NCI-H2029 treated with DMSO at 0.1 percent for 48 hours (cell line): ENCODE results near the gene MPIG6B.
A peak's percentile ranks its signal among the peaks of the same experiment; 100 is the strongest.
"Not testable (repeated sequence)": the region's sequence is repeated elsewhere in the genome, so short reads cannot be mapped to it uniquely, and the experiment has no call there.

Experiments
- DNase-seq: peaks from one replicate; lab custom pipeline; 2025; lab: John Stamatoyannopoulos, UW

MPIG6B gene

GRCh38 chr6:31701666-31702404, 21.3 kb upstream of the MPIG6B start:
- DNase-seq: peak; percentile 39

- peak; percentile 23 for DNase-seq
Measured at GRCh38 chr6:31702405-31702818, 20.8 kb upstream of the MPIG6B start.

- DNase-seq: peak; percentile 88
Measured at GRCh38 chr6:31702819-31703716, 20.1 kb upstream of the MPIG6B start, which contains the start of gene ABHD16A. Gene ABHD16A, minus strand, starts transcription at chr6:31703324. Its CDS starts 43 bp downstream, at chr6:31703281.

- DNase-seq: no peak
Measured at GRCh38 chr6:31705931-31706330, 17.2 kb upstream of the MPIG6B start.

- no peak for DNase-seq
Measured at GRCh38 chr6:31706599-31706998, 16.6 kb upstream of the MPIG6B start, which contains the start of gene LY6G6F. Gene LY6G6F, plus strand, starts transcription at chr6:31706866. Its CDS starts 41 bp downstream, at chr6:31706907.

- no peak for DNase-seq
Measured at GRCh38 chr6:31707701-31708100, 15.5 kb upstream of the MPIG6B start.

- DNase-seq: no peak
Measured at GRCh38 chr6:31708224-31708623, 14.9 kb upstream of the MPIG6B start.

GRCh38 chr6:31709157-31709556, 14.0 kb upstream of the MPIG6B start:
- DNase-seq: not testable (repeated sequence)

- no peak for DNase-seq
Measured at GRCh38 chr6:31710523-31711219, 12.5 kb upstream of the MPIG6B start.

- no peak for DNase-seq
Measured at GRCh38 chr6:31711233-31711632, 11.9 kb upstream of the MPIG6B start.

GRCh38 chr6:31712296-31712695, 10.9 kb upstream of the MPIG6B start:
- DNase-seq: no peak

GRCh38 chr6:31713465-31713864, 9.7 kb upstream of the MPIG6B start:
- no peak for DNase-seq

- DNase-seq: no peak
Measured at GRCh38 chr6:31713991-31714684, 9.0 kb upstream of the MPIG6B start.

- DNase-seq: no peak
Measured at GRCh38 chr6:31715022-31715958, 7.9 kb upstream of the MPIG6B start, which contains the start of gene LY6G6D. Gene LY6G6D, plus strand, starts transcription at chr6:31715348. Its CDS starts 8 bp downstream, at chr6:31715356.

- DNase-seq: no peak
Measured at GRCh38 chr6:31717499-31718222, 5.5 kb upstream of the MPIG6B start.

- peak; percentile 47 for DNase-seq
Measured at GRCh38 chr6:31718265-31718664, 4.9 kb upstream of the MPIG6B start.

GRCh38 chr6:31719001-31719400, 4.2 kb upstream of the MPIG6B start:
- DNase-seq: no peak

GRCh38 chr6:31720196-31720770, 2.9 kb upstream of the MPIG6B start:
- no peak for DNase-seq

GRCh38 chr6:31721351-31722020, 1.7 kb upstream of the MPIG6B start, which contains the start of gene LY6G6C:
Gene LY6G6C, minus strand, starts transcription at chr6:31721746. Its CDS starts 67 bp downstream, at chr6:31721679.
- DNase-seq: no peak
